ENCODE measurements around the gene IFT122.
"Not testable (repeated sequence)": the region's sequence is repeated elsewhere in the genome, so short reads cannot be mapped to it uniquely, and the experiment has no call there.

Gene IFT122

GRCh38 chr3:129473067-129473768 lies 33.2 kb downstream of the IFT122 start:
- DNase-seq (no peak), ATAC-seq (no peak)

GRCh38 chr3:129473769-129474152 lies 33.7 kb downstream of the IFT122 start:
- no peak for DNase-seq
- no peak for ATAC-seq

GRCh38 chr3:129474984-129475804 lies 35.2 kb downstream of the IFT122 start:
- ATAC-seq (no peak), DNase-seq (no peak)

GRCh38 chr3:129475863-129476262 lies 35.8 kb downstream of the IFT122 start:
- no peak for ATAC-seq
- DNase-seq: no peak

- no peak for ATAC-seq
- DNase-seq: no peak
These were observed 36.6 kb downstream of the IFT122 start for GRCh38 chr3:129476586-129476985.

- DNase-seq: not testable (repeated sequence)
These were observed 41.3 kb downstream of the IFT122 start for GRCh38 chr3:129481225-129481765.

GRCh38 chr3:129481766-129482332 lies 41.8 kb downstream of the IFT122 start:
- DNase-seq: no peak
- peak; percentile 25 for ATAC-seq

More at GRCh38 chr3:129481225-129481765, 41.3 kb downstream of the IFT122 start:
- not testable (repeated sequence) for ATAC-seq

GRCh38 chr3:129482721-129483120 lies 42.7 kb downstream of the IFT122 start:
- ATAC-seq (no peak), DNase-seq (no peak)

GRCh38 chr3:129483870-129484269 lies 43.8 kb downstream of the IFT122 start:
- ATAC-seq (no peak), DNase-seq (no peak)

- not testable (repeated sequence) for ATAC-seq, DNase-seq
These were observed 45.1 kb downstream of the IFT122 start for GRCh38 chr3:129485146-129485545.

GRCh38 chr3:129485721-129486663 lies 46.0 kb downstream of the IFT122 start:
- no peak for ATAC-seq
- no peak for DNase-seq

- no peak for DNase-seq
- ATAC-seq: no peak
These were observed 46.6 kb downstream of the IFT122 start for GRCh38 chr3:129486664-129487035.

GRCh38 chr3:129487183-129487867 lies 47.3 kb downstream of the IFT122 start:
- ATAC-seq (no peak), DNase-seq (no peak)

- not testable (repeated sequence) for ATAC-seq, DNase-seq
These were observed 47.9 kb downstream of the IFT122 start for GRCh38 chr3:129487868-129488335.

GRCh38 chr3:129489258-129489657 lies 49.2 kb downstream of the IFT122 start:
- DNase-seq, ATAC-seq: not testable (repeated sequence)

GRCh38 chr3:129490273-129490675 lies 50.2 kb downstream of the IFT122 start:
- ATAC-seq: peak; percentile 82
- peak; percentile 58 for DNase-seq

GRCh38 chr3:129491077-129491476 lies 51.1 kb downstream of the IFT122 start:
- DNase-seq, ATAC-seq: not testable (repeated sequence)

- no peak for DNase-seq
- ATAC-seq: no peak
These were observed 51.8 kb downstream of the IFT122 start for GRCh38 chr3:129491794-129492193.

GRCh38 chr3:129492691-129493090 lies 52.7 kb downstream of the IFT122 start:
- ATAC-seq: no peak
- no peak for DNase-seq

- DNase-seq (no peak), ATAC-seq (no peak)
These were observed 53.2 kb downstream of the IFT122 start for GRCh38 chr3:129493206-129493605.

- not testable (repeated sequence) for DNase-seq, ATAC-seq
These were observed 54.5 kb downstream of the IFT122 start for GRCh38 chr3:129494499-129494898.
